Pancreas (tissue), 10 donors: Measurements from ENCODE around the gene RSPH6A. TPM values are rescaled to one million over a fixed set of nuclear protein-coding genes. Genes with fewer than 3 reads are reported as not detected.

Source experiments
- ATAC-seq, 4 donors: fragments of 200-7000 bp; cut with Tn5 transposase; one replicate each; pipeline versions ENCODE4 v1.8.0 to v1.9.1; 2020; ENCODE audit warnings: mild to moderate bottlenecking in 4 of 4, moderate library complexity in 4 of 4
- DNase-seq, 6 donors: peaks; one replicate each; pipeline ENCODE4 v3.0.0-alpha.2; 2020
- FAIRE-seq: peaks from 2 replicates; lab custom pipeline; 2012; peaks lifted over from hg19 to GRCh38; lab: Jason Lieb, UNC
- H3K27ac ChIP-seq, 4 donors: fragments of 200-600 bp; sonication (generic); 1 replicate in 3 of 4; 2 replicates in 1 of 4; pipeline versions ENCODE4 v1.5.0 to v1.8.0; 2020
- H3K27me3 ChIP-seq, 4 donors: fragments of 200-600 bp; one replicate each; pipeline ENCODE4 v1.8.0; 2021
- H3K36me3 ChIP-seq, 3 donors: fragments of 200-600 bp; sonication (generic) in 1 of 3; one replicate each; pipeline versions ENCODE4 v1.5.0 to v1.8.0; 2020 to 2021
- H3K4me1 ChIP-seq, 3 donors: fragments of 200-600 bp; one replicate each; pipeline ENCODE4 v1.8.0; 2021
- H3K4me3 ChIP-seq, 4 donors: fragments of 200-600 bp; sonication (generic) in 2 of 4; one replicate each; pipeline versions ENCODE4 v1.5.0 to v1.8.0; 2020 to 2021
- H3K9me3 ChIP-seq, 4 donors: fragments of 200-600 bp; one replicate each; pipeline ENCODE4 v1.8.0; 2021
- CTCF ChIP-seq, 4 donors: fragments of 200-600 bp; sonication (generic) in 3 of 4; IDR thresholded peaks; one replicate each; pipeline versions ENCODE4 v1.5.0 to v1.8.0; 2021; ENCODE audit warnings: antibody characterized with exemption in 4 of 4
- WGBS, 2 donors: extraction: QIAGEN DNeasy Blood & Tissue Kit; methylation state at CpG; one replicate each; pipeline ENCODE4 v1.1.7; 2013; 5-methylcytosine and 5-hydroxymethylcytosine counted together
- intact Hi-C, 3 donors: fragments of 100-400 bp; cut with DNase I; formaldehyde crosslinking; loops; one replicate each; pipeline versions ENCODE4 v1.11.1 to v1.14.2; 2022
- polyA plus RNA-seq, 2 donors: library from polyadenylated mRNA; stranded (reverse); fragments of 200-250 nt; gene quantifications; one replicate each; pipeline ENCODE4 v1.2.3, GENCODE V29; 2013
- total RNA-seq, 6 donors: library from RNA; stranded (reverse); fragmentation: NEBNext Ultra II Directional in 4 of 6; extraction: Animal tissue kit (Norgen Biotek cat#: 25700) in 4 of 6; gene quantifications; one replicate each; pipeline versions ENCODE4 v1.2.1 to v1.2.4, GENCODE V29; 2021 to 2023
- donor health status: healthy with polysubstance abuse.
- donor health status: DM: no; HTN: no; CAD: no; lungs with moderate emphysema.
- donor health status: DM: no; HTN: no; CAD: no.
- donor health status: control.
- donor health status: control.
- donor health status: Bipolar disorder and iron deficiency.
- donor health status: DM: yes; HTN: yes; CAD: no.
- donor health status: DM: no; HTN: no; CAD: no.
- donor health status: DM: no; HTN: no; CAD: no.
- donor health status: DM: yes; HTN: yes; CAD: no.

Gene RSPH6A
- total and polyA plus RNA-seq, 8 donors: 0.08 TPM; not detected in 6

GRCh38 chr19:45789035-45789786, 25.9 kb downstream of the RSPH6A start:
- no peak for DNase-seq
- no peak for FAIRE-seq
- no peak for ATAC-seq
- Histone ChIP-seq H3K4me1 (peaks cover 0 to 9% (median 8%) of the 10 kb centered on the region in 3 donors), H3K27me3 (no peaks in the 10 kb centered on the region), H3K4me3 (no peak overlapping the region), H3K9me3 (no peaks in the 10 kb centered on the region), H3K27ac (no peak overlapping the region), H3K36me3 (peaks cover 0 to 13% (median 6%) of the 10 kb centered on the region in 3 donors)
- intact Hi-C loops: no loop called here
- TF ChIP-seq CTCF (IDR thresholded peaks at IDR 0.05): no peak
- 90 to 92% methylated on average over 15 of the region's 15 CpGs for WGBS, 2 donors

- FAIRE-seq (no peak), ATAC-seq (no peak), DNase-seq (peak in 3 of 6 donors; percentile 45 to 81 (median 59))
- H3K27me3 ChIP-seq: no peaks in the 10 kb centered on the region
- peaks cover 0 to 4% (median 2%) of the 10 kb centered on the region in 3 donors for H3K4me1 ChIP-seq
- no peaks in the 10 kb centered on the region for H3K9me3 ChIP-seq
- peaks cover 0 to 13% (median 6%) of the 10 kb centered on the region in 3 donors for H3K36me3 ChIP-seq
- intact Hi-C loops: no loop called here
- WGBS, 2 donors: 91 to 94% methylated on average over 21 of the region's 21 CpGs
- no peak overlapping the region for H3K27ac ChIP-seq
- TF ChIP-seq CTCF (IDR thresholded peaks at IDR 0.05): no peak
- H3K4me3 ChIP-seq: no peak overlapping the region
These were observed 28.6 kb downstream of the RSPH6A start for GRCh38 chr19:45786533-45786894.

- Histone ChIP-seq H3K27me3 (no peaks in the 10 kb centered on the region), H3K27ac (no peak overlapping the region), H3K4me3 (no peak overlapping the region), H3K36me3 (peaks cover 0 to 13% (median 6%) of the 10 kb centered on the region in 3 donors), H3K9me3 (no peaks in the 10 kb centered on the region), H3K4me1 (peaks cover 0 to under 1% (median 0%) of the 10 kb centered on the region in 3 donors)
- ATAC-seq (no peak), DNase-seq (peak in 3 of 6 donors; percentile 59 to 82 (median 67)), FAIRE-seq (no peak)
- TF ChIP-seq CTCF (IDR thresholded peaks at IDR 0.05): no peak
- intact Hi-C loops: no loop called here
- 92 to 93% methylated on average over 50 to 57 of the region's 57 CpGs for WGBS, 2 donors
These were observed 29.2 kb downstream of the RSPH6A start for GRCh38 chr19:45785781-45786532.

GRCh38 chr19:45785097-45785496, 30.0 kb downstream of the RSPH6A start:
- FAIRE-seq: no peak
- H3K9me3 ChIP-seq: no peaks in the 10 kb centered on the region
- no peaks in the 10 kb centered on the region for H3K27me3 ChIP-seq
- H3K4me3 ChIP-seq: no peak overlapping the region
- DNase-seq: no peak
- TF ChIP-seq CTCF (IDR thresholded peaks at IDR 0.05): no peak
- peaks cover 0 to 13% (median 6%) of the 10 kb centered on the region in 3 donors for H3K36me3 ChIP-seq
- no peak for ATAC-seq
- 78 to 80% methylated on average over 5 of the region's 5 CpGs for WGBS, 2 donors
- H3K27ac ChIP-seq: no peak overlapping the region
- intact Hi-C loops: no loop called here
- H3K4me1 ChIP-seq: peaks cover 0 to 5% (median 0%) of the 10 kb centered on the region in 3 donors
